Measurements from ENCODE around the gene SNU13.

DNA sequence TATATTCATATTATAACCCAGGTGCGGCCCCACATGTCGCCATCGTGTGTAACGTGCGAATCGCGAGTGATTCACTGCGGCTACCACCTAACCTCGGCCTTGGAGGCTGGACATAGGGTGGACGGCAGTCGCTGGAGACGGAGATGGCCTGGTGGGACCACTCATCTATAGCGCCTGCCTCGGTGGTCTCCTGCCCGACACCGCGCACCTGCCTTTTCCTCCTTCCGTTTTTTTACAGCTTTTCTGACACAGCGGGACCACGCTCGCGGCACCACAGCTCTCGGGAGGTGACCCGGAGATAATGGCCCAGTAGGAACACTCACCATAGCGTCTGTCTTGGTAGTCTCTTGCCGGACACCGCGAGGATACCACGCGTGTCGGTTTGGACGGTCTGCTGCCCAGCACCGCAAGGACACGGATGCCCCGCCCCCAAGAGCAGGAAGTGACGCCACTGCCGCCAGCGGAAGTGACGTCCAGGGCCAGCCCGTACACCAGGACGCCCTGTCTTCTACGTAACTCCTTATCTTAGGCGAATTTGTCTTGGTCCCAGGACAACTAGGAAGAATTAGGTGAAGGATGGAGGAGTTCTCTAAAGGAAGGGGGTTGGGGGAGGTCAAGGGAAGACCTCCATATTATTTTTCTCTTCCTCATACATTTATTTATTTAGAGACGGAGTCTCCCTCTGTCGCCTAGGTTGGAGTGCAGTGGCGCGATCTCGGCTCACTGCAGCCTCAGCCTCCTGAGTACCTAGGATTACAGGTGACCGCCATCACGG, 6.4 kb downstream of the SNU13 start:
- TF ChIP-seq, protein P1, sequence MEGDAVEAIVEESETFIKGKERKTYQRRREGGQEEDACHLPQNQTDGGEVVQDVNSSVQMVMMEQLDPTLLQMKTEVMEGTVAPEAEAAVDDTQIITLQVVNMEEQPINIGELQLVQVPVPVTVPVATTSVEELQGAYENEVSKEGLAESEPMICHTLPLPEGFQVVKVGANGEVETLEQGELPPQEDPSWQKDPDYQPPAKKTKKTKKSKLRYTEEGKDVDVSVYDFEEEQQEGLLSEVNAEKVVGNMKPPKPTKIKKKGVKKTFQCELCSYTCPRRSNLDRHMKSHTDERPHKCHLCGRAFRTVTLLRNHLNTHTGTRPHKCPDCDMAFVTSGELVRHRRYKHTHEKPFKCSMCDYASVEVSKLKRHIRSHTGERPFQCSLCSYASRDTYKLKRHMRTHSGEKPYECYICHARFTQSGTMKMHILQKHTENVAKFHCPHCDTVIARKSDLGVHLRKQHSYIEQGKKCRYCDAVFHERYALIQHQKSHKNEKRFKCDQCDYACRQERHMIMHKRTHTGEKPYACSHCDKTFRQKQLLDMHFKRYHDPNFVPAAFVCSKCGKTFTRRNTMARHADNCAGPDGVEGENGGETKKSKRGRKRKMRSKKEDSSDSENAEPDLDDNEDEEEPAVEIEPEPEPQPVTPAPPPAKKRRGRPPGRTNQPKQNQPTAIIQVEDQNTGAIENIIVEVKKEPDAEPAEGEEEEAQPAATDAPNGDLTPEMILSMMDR (IDR thresholded peaks at IDR 0.05): no peak
- peak; percentile 98 to 99 (median 98) for TF ChIP-seq POLR2AphosphoS5 (IDR thresholded peaks at IDR 0.05)

All from sigmoid colon (tissue), 4 donors.